Hindlimb muscle (tissue), 1 donor: ENCODE data around the gene ATF6. TPM values are rescaled to one million over a fixed set of nuclear protein-coding genes. Genes with fewer than 3 reads are reported as not detected.
"Not testable (repeated sequence)": the region's sequence is repeated elsewhere in the genome, so short reads cannot be mapped to it uniquely, and the experiment has no call there.

Experiments
- DNase-seq: peaks from one replicate; pipeline ENCODE4 v3.0.0-alpha.2; 2013
- polyA plus RNA-seq: library from polyadenylated mRNA; unstranded; fragments of 120-200 nt; gene quantifications from one replicate; pipeline ENCODE4 v1.2.1, GENCODE V29; 2013; ENCODE audit not compliant: insufficient read length

ATF6 gene
- polyA plus RNA-seq, 1 donor, result 14.8 TPM

DNA sequence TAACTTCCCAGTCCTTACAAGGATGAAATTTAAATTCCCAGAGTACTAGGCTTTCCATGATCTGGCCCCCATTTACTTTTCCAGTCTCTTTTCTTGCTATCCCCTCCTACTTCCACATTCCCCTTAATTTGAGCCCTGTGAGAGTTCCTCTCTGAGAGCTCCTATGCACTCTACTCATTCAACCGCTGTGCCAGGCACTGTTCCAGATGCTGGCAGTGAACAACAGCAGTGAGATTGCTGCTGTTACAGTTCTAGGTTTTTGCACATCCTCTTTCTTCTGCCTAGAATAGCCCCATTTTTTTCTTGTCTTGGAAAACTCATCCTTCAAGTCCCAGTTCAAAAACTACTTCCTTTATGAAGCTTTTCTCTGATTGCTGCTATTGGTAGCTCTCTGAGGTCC lies 18.8 kb downstream of the ATF6 start:
- no peak for DNase-seq

DNA sequence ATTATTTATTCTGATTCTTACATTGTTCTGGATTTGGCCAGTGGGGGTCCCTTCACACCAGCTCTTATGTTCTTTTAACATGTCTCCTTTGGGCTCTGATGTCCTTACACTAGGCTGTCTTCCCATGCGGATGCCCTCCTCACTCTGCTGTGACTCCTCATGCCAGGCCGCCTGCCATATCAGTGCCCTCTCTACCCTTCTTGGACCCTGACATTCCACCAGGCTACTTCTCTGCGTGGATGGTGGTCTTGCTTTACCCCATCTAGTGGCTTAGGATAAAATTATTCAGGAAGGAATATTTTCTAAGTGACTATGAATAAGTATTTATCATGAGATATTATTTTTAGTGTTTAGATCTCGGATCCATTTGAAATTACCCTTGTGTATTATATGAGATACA lies 21.2 kb downstream of the ATF6 start:
- DNase-seq, result no peak

DNA sequence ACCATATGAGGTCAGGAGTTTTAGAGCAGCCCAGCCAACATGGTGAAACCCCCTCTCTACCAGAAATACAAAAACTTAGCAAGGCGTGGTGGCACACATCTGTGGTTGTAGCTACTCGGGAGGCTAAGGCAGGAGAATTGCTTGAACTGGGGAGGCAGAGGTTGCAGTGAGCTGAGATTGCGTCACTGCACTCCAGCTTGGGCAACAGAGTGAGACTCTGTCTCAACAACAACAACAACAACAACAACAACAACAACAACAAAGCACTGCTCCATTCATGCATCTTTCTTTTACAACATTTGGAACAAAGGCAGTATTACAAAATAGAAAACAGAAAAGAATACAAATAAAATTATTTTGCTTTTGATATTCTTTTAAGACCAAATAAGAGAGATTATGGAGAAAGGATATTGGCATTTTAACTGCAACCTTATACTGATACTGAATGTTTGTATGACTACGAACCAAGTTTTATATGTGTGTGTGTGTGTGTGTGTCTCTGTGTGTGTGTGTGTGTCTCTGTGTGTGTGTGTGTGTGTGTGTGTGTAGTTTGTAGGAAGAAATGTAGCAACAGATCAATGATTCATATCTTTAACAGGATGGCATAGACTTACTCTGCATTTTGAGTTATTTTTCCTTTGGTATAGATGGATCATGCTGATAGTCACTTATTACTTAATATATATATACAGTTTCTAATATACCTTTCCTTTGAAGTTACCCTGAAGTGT lies 24.6 kb downstream of the ATF6 start:
- no peak for DNase-seq

DNA sequence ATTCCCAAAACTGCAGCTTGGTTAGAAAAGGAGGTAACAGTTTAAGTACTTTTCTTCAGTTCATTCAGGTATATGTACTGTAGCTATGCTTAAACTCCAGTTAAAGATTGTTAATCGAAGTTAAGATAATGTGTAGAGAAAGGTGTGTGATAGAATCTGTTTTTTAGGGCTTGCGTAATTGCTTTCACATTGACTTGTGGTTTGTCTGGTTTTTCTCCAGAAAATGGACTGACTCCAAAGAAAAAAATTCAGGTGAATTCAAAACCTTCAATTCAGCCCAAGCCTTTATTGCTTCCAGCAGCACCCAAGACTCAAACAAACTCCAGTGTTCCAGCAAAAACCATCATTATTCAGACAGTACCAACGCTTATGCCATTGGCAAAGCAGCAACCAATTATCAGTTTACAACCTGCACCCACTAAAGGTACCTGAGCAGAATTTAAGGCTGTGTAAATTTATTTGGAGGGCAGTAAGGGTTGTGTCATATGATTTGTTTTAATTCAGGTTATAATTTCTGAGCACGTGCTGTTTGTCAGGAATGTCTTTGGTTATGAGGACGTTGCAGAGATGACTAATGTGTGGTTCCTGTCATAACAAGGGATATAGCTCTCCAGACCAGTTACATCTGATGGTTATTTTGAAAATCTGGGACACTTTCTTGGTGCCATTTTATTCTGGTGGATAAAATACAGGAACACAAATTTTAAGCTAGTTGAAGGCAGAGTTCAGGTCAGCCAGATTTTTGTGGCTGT lies 26.0 kb downstream of the ATF6 start:
- no peak for DNase-seq

DNA sequence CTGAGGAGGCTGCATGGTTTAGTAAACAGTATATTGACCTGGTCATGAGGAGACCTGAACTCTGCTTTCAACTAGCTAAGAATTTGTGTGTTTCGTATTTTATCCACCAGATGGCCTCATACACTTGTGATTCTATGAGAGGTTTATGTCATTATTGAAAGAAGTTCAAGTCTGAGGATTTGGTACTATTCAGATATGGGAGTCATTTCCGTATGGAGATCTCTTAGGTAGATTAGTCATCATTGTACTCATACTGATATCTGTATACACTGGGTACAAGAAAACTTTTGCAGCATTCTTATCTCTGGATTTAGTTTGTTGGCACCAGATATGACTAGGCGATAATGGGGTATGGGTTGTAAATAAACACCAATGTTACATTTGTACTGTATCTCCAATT lies 26.6 kb downstream of the ATF6 start:
- peak; percentile 54 for DNase-seq

DNA sequence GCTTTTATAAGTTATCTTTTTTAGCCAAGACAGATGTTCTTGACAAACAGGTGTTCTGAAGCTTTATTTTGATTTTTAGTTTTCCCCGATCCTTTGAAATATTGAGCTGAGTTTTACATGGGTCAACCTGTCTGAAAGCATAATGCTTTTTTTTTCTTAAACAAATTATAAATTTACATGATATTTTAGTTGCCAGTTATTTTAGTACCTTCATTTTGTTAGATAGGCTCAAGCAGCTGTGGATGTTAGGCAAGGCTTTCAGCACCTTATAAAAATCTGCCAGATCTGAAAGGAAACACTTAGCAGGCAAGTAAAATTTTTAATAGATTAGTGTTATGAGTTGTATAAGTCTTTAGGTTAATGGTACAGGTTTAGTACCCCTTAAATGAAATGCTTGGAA lies 33.7 kb downstream of the ATF6 start:
- no peak for DNase-seq

DNA sequence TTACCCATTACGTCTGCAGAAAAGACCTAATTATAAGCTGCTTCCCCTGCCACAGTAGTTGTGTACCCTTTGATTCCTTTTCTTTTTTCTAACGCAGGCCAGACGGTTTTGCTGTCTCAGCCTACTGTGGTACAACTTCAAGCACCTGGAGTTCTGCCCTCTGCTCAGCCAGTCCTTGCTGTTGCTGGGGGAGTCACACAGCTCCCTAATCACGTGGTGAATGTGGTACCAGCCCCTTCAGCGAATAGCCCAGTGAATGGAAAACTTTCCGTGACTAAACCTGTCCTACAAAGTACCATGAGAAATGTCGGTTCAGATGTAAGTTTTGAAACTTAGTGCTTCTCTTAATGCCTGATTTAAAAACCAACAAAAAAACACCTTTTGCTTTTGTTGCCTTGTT lies 35.8 kb downstream of the ATF6 start:
- no peak for DNase-seq

DNA sequence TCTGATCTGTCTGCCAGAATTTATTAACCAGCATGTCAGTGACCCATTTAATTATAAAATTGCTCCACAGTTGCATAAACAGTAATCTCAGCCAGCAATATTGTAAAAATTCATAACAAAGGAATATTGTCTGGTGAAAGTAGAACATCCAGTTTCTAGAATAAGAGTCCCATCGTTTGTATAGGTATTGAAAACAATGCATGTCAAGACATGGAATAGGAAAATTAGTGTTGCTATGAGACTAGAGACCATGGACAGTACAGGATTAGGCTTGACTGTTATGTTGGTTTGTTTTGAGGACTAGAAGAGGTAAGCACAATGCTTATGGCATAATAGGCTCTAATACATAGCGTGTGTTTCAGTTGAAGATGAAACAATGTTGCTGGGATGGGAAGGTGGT lies 37.1 kb downstream of the ATF6 start:
- DNase-seq, result no peak

DNA sequence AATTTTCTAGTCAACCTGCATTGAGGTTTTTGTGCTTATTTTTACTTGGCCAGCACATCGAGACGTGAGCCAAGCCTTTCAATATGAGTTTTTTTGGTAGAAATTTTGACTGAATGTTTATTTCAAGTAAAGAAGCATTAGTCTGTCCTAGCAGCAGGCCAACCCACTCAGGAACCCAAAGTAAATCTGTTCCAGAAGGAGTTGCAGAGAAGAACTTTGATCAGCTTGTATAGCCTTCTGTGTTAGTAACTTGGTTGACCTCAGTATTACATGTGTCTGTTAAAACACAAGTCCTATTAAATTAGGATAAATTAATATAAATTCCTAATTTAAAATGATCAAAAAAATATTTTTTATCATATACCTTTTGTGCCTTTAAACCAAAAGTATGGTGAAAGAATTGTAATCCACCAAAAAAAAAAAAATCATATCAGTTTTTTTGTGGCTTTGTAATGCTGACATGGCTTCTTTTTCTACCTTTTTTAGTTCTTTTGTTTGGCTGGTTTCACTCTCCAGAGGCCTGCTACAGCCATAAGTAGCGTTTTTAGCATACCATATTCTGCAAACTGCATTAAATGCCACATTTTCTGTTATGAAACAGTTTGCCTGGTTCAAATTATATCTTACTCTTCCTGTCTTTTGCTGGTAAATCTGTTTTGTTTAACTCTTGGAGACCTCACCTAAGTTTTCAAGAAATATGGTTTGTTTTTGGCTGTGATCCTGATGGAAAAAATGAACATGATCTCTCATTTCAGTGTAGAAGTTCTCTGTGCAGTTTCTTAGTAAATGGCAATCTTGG lies 39.5 kb downstream of the ATF6 start:
- DNase-seq, result peak; percentile 68

DNA sequence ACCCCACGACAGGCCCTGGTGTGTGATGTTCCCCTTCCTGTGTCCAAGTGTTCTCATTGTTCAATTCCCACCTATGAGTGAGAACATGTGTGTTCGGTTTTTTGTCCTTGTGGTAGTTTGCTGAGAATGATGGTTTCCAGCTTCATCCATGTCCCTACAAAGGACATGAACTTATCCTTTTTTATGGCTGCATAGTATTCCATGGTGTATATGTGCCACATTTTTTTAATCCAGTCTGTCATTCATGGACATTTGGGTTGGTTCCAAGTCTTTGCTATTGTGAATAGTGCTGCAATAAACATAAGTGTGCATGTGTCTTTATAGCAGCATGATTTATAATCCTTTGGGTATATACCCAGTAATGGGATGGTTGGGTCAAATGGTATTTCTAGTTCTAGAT lies 43.1 kb downstream of the ATF6 start:
- not testable (repeated sequence) for DNase-seq

DNA sequence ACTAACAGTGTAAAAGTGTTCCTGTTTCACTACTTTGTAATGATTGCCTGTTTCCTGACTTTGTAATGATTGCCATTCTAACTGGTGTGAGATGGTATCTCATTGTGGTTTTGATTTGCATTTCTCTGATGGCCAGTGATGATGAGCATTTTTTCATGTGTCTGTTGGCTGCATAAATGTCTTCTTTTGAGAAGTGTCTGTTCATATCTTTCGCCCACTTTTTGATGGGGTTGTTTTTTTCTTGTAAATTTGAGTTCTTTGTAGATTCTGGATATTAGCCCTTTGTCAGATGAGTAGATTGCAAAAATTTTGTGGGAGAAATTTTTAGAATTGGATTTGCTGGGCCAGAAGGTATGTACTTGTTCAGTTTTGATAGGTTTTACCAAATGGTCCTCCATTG lies 43.5 kb downstream of the ATF6 start:
- DNase-seq, result not testable (repeated sequence)

DNA sequence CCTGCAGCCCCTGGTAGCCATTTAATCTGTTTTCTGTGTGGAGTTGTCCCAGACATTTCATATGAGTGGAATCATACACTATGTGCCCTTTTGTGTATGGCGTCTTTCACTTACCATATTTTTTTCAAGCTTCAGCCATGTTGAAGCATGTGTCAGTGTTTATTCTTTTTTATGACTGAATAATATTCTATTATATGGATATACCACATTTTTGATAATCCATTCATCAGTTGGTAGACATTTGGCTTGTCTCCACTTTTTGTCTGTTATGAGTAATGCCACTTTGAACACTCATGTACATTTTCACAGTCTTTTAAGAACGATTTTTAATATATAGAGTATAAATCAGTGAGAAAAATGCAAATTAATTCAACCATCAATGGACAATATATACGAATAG lies 44.7 kb downstream of the ATF6 start:
- no peak for DNase-seq

DNA sequence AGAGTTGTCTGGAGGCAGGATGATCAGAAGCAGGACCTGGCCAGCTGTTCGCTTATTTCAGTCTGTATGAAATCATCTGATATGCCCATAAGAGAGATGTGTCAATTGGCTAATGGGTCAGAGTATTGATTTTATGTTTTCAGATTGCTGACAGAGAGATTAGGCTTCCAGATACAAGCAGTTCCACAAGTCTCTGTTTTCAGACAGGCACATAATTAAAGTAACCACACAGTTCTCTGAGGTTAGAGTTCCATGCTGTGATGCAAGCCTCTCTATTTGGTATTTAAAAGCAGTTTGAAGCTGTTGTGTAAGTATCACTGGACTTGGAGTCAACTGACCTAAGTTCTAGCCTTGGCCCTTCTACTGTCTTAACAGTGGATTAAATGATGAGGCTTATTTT lies 50.1 kb downstream of the ATF6 start:
- no peak for DNase-seq

DNA sequence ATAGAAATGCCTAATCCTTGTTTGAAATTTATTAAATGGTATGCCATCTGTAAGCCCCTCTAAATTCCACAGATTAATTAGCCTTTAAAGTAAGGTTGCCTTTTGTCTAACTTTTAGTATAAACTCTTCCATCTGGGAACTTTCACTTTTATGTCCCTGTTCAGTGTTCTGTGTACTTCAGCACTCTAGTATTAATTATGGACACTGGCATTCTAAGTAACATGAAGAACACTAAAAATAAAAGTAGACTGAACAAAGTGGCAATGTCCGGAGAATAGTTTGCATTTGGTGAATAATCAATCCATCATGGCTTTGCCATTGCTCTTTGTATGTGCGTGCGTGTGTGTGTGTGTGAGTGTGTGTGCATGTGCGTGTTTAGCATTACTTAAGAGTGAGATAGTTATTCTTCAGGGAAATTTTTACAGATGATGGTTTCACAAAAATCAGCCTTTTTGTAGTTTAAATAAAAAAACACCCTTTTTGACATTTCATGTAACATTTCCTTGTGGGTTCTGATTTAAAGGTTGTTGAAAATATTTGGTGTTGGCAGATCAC lies 51.1 kb downstream of the ATF6 start:
- no peak for DNase-seq

DNA sequence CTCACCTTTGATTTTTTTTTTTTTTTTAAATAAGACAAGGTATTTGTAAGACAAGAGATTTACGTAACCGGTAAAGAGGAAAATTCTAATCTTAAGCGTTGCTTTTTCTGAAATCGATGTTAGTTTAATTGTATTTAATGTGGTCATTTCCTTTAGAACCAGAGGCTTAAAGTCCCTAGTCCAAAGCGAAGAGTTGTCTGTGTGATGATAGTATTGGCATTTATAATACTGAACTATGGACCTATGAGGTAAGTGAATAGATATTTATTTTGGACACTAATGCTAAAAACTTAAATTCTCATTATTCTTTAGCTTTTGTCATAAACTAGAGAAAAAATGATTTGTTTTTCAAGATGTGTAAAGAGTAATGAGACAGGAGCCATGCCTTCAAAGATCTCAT lies 54.8 kb downstream of the ATF6 start:
- DNase-seq, result no peak

DNA sequence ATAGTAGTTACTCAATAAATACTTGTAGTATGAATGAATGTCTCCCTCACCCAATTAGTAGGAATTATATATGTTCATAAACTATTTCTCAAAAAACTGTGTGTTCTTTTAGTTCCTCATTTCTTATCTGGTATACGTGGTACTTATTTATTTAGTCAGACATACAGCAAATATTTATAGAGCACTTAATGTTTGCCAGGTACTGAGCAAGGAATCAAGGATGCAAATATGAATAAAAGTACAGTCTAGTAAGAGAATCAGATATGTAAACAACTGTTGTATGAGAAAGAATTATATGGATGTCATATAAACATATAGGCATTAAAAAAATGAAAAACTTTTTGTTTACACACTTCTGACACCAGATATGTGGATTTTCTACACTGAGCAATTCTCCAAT lies 58.5 kb downstream of the ATF6 start:
- DNase-seq, result no peak

DNA sequence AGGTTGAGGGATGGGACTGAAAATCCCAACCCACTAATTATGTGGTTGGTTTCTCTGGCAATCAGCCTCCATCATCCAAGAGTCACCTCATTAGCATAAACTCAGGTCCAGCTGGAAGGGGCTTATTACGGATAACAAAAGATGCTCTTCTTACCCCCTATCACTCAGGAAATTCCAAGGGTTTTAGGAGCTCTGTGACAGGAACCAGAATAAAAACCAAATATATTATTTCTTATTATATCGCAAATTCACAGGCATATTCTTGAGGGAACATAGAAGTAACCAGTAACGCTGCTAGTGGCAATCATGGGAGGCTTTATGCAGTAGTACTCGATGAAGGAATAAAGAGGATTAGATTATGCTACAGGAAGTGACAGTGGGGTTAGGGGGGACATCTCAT lies 59.7 kb downstream of the ATF6 start:
- DNase-seq, result no peak

DNA sequence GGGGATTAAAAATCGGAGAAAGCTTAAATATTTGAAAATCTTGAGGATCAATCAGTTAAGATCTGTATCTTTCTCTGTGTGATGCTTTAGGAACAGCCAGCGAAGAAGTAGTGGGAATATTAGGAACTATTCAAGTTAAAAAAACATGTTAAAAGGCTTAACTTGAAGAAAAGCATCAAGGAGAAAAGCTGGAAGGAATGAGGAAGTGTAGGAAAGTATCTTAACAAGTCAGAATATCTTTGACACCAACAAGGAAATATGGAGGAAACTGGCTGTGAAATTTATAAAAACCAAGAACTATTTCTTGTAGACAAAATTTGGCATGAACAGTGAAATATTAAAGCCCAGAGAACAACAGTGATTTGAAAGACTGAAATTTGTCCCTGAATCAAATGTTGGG lies 60.4 kb downstream of the ATF6 start:
- DNase-seq, result no peak

DNA sequence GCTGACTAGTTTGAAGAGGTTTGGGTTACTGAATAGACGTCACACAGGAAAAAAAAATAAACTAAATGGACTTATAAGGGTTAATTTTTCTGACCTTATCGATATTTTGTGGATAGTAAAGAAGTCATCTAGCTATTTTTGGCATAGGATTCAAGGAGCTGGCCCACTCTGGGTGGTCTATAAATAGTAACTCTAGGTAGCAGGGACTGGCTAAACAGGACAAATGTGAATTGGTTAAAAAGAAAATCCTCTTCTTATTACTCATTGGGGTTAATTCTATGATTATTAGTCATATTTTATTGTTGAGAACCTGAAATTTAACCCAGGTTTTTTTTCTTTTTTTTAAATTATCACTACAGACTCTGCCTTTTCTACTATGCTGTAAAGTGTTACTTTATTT lies 61.7 kb downstream of the ATF6 start:
- DNase-seq, result no peak

DNA sequence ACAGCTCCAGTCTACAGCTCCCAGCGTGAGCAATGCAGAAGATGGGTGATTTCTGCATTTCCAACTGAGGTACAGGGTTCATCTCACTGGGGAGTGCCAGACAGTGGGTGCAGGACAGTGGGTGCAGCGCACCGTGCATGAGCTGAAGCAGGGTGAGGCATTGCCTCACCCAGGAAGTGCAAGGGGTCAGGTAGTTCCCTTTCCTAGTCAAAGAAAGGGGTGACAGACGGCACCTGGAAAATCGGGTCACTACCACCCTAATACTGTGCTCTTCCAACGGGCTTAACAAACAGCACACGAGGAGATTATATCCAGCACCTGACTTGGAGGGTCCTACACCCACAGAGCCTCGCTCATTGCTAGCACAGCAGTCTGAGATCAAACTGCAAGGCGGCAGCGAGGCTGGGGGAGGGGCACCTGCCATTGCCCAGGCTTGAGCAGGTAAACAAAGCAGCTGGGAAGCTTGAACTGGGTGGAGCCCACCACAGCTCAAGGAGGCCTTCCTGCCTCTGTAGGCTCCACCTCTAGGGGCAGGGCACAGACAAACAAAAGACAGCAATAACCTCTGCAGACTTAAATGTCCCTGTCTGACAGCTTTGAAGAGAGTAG lies 66.3 kb downstream of the ATF6 start:
- not testable (repeated sequence) for DNase-seq

DNA sequence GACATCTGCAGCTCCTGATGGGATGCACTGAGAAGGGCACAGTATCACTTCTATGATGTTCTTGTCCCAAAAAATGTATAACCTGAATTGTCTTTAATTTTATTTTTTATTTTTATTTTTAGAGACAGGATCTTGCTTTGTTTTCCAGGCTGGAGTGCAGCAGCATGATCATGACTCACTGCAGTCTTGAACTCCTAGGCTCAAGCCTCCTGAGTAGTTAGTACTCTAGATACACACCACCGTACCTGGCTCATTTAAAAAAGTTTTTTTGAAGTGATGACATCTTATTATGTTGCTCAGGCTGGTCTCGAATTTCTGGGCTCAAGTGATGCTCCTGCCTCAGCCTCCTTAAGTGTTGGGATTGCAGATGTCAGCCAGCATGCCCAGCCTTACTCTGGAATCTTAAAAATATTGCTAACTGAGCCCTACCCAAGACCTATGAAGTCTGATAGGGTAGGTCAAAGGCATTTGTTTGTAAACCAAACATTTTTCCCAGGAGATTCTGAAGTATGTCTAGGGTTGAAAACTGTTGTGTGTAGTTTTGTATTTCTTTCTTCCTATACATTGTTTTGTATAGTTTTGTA lies 68.9 kb downstream of the ATF6 start:
- DNase-seq, result no peak

DNA sequence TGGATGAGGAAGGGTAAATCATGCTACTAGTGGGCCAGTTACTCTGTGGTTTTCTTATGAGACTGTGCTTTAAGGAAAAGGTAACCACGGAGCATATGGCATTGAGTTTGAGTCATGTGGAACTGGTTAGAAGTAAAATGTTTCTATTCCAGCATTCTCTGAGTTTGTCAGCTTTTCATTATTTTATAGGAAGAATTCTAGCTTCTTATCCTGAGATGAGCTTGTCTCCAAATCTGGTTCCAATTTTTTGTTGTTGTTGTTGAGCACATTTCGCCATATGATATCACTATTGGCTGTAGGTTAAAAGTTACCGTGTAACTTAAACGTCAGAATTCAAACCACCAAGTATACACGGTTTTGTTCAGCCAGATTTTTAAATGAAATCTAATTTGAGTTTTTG lies 69.9 kb downstream of the ATF6 start:
- DNase-seq, result peak; percentile 25
